WTC11 (cell line): Measurements from ENCODE around the gene FAM3C. TPM values are rescaled to one million over a fixed set of nuclear protein-coding genes. Genes with fewer than 3 reads are reported as not detected.

Source experiments
- ATAC-seq: fragments of 200-7000 bp; cut with Tn5 transposase; 2 replicates; pipeline ENCODE4 v1.10.0; 2021; ENCODE audit warnings: mild to moderate bottlenecking, moderate library complexity
- CTCF ChIA-PET: fragments of 300-600 bp; sonication (Branson Sonifier 250); formaldehyde crosslinking; loops from one replicate; lab custom pipeline; 2021; ENCODE audit warnings: antibody characterized with exemption; lab: Charles Lee
- POLR2A ChIA-PET: fragments of 350-600 bp; sonication (Branson Sonifier 250); formaldehyde crosslinking; loops from one replicate; lab custom pipeline; 2021; ENCODE audit warnings: antibody characterized with exemption; lab: Charles Lee
- DNase-seq: peaks from one replicate; pipeline ENCODE4 v3.0.0; 2021; ENCODE audit warnings: low spot score
- H3K27ac Mint-ChIP-seq: 2 replicates; pipeline ENCODE4 v1.8.0; 2021; ENCODE audit warnings: mixed read lengths
- H3K27me3 Mint-ChIP-seq: 2 replicates; pipeline ENCODE4 v1.8.0; 2021; ENCODE audit warnings: low read depth, mild to moderate bottlenecking, moderate library complexity, mixed read lengths
- H3K36me3 Mint-ChIP-seq: 2 replicates; pipeline ENCODE4 v1.8.0; 2021; ENCODE audit warnings: mixed read lengths
- H3K4me1 Mint-ChIP-seq: 2 replicates; pipeline ENCODE4 v1.8.0; 2022; ENCODE audit warnings: mixed read lengths
- H3K4me3 Mint-ChIP-seq: 2 replicates; pipeline ENCODE4 v1.8.0; 2021; ENCODE audit warnings: mild to moderate bottlenecking, moderate library complexity, mixed read lengths
- H3K9me3 Mint-ChIP-seq: 2 replicates; pipeline ENCODE4 v1.8.0; 2021; ENCODE audit warnings: mixed read lengths
- GABPB1 ChIP-seq: sonication (generic); formaldehyde crosslinking; IDR thresholded peaks from 2 replicates; pipeline ENCODE4 v1.8.1; 2023; ENCODE audit warnings: mild to moderate bottlenecking, missing genetic modification reagents
- NFATC4 ChIP-seq: fragments of 250-450 bp; sonication (Bioruptor Pico); IDR thresholded peaks from 2 replicates; pipeline ENCODE4 v1.9.0; 2021; ENCODE audit warnings: mild to moderate bottlenecking
- NR3C1 ChIP-seq: sonication (generic); formaldehyde crosslinking; conservative IDR thresholded peaks from 2 replicates; pipeline ENCODE4 v1.8.1; 2023; ENCODE audit warnings: low read depth, mild to moderate bottlenecking, missing genetic modification reagents
- RELA ChIP-seq: sonication (generic); formaldehyde crosslinking; IDR thresholded peaks from 2 replicates; pipeline ENCODE4 v1.8.1; 2022; ENCODE audit warnings: missing genetic modification reagents, mild to moderate bottlenecking, borderline replicate concordance
- SMAD3 ChIP-seq: sonication (generic); formaldehyde crosslinking; IDR thresholded peaks from 2 replicates; pipeline ENCODE4 v1.8.0; 2022; ENCODE audit warnings: missing genetic modification reagents, mild to moderate bottlenecking, borderline replicate concordance
- TEAD1 ChIP-seq: sonication (generic); formaldehyde crosslinking; IDR thresholded peaks from 2 replicates; pipeline ENCODE4 v1.8.0; 2022; ENCODE audit warnings: mild to moderate bottlenecking, missing genetic modification reagents
- ZNF138 ChIP-seq: sonication (generic); formaldehyde crosslinking; conservative IDR thresholded peaks from 2 replicates; pipeline ENCODE4 v1.8.1; 2022; ENCODE audit warnings: mild to moderate bottlenecking, moderate library complexity, missing genetic modification reagents
- ZNF219 ChIP-seq: sonication (generic); formaldehyde crosslinking; IDR thresholded peaks from 2 replicates; pipeline ENCODE4 v1.8.0; 2023; ENCODE audit warnings: missing genetic modification reagents, mild to moderate bottlenecking, borderline replicate concordance
- total RNA-seq: library from RNA; stranded (reverse); gene quantifications from 3 replicates; pipeline ENCODE4 v1.2.3, GENCODE V29; 2021
- TF ChIP-seq, protein P1 (sequence below): fragments of 250-450 bp; sonication (Bioruptor Pico); IDR thresholded peaks from 2 replicates; pipeline ENCODE4 v1.9.0; 2021; ENCODE audit warnings: mild to moderate bottlenecking
- TF ChIP-seq, protein P2 (sequence below): sonication (generic); formaldehyde crosslinking; IDR thresholded peaks from 2 replicates; pipeline ENCODE4 v1.8.1; 2023; ENCODE audit warnings: mild to moderate bottlenecking, missing genetic modification reagents, borderline replicate concordance
- TF ChIP-seq, protein P3 (sequence below): sonication (generic); formaldehyde crosslinking; IDR thresholded peaks from 2 replicates; pipeline ENCODE4 v1.8.0; 2022; ENCODE audit warnings: missing genetic modification reagents
- TF ChIP-seq, protein P4 (sequence below): sonication (generic); formaldehyde crosslinking; IDR thresholded peaks from 2 replicates; pipeline ENCODE4 v1.8.1; 2023; ENCODE audit warnings: mild to moderate bottlenecking, missing genetic modification reagents, moderate library complexity
- TF ChIP-seq, protein P5 (sequence below): sonication (generic); formaldehyde crosslinking; IDR thresholded peaks from 2 replicates; pipeline ENCODE4 v1.8.0; 2023; ENCODE audit warnings: missing genetic modification reagents
- TF ChIP-seq, protein P6 (sequence below): sonication (generic); formaldehyde crosslinking; IDR thresholded peaks from 2 replicates; pipeline ENCODE4 v1.8.1; 2022; ENCODE audit warnings: mild to moderate bottlenecking, moderate library complexity, missing genetic modification reagents
- TF ChIP-seq, protein P7 (sequence below): sonication (generic); formaldehyde crosslinking; IDR thresholded peaks from 2 replicates; pipeline ENCODE4 v1.8.0; 2022; ENCODE audit warnings: mild to moderate bottlenecking, missing genetic modification reagents
- TF ChIP-seq, protein P8 (sequence below): fragments of 250-450 bp; sonication (Bioruptor Pico); IDR thresholded peaks from 2 replicates; pipeline ENCODE4 v1.9.0; 2021; ENCODE audit warnings: moderate library complexity, mild to moderate bottlenecking, inconsistent platforms, borderline replicate concordance

FAM3C gene
- total RNA-seq, 1 experiment from 2014 or later = 65.7 TPM

DNA sequence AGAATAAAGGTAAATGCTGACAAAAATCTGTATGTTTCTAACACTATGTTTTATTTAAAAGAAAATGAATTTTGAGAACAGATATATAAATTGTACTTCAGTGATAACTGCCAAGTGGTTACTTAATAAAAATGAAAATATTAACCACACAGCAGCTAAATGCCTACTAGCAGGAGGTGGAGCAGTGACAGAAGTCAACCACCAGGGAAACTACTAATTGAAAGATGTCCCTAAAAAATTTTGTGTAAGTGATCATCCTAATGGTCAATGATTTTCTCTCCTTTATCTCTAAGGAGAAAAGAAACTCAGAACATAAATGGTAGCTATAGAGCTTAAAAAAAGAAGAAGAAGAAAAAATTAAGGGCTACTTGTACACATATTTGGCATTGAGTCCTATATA lies 44.4 kb downstream of the FAM3C start:
- no peak overlapping the region for H3K4me3 Mint-ChIP-seq
- ATAC-seq (no peak), DNase-seq (no peak)
- ChIA-PET POLR2A (no interaction called here), CTCF (interaction anchor here (0.7 to 1.4 kb wide), 5 partner anchors 13 to 643 kb away, joined by 3 to 5 read pairs (median 3); partner anchors contain the start of gene FAM3C)
- no peaks in the 10 kb centered on the region for H3K4me1 Mint-ChIP-seq
- no peaks in the 10 kb centered on the region for H3K27me3 Mint-ChIP-seq
- H3K36me3 Mint-ChIP-seq = peaks cover 27% of the 10 kb centered on the region
- no peaks in the 10 kb centered on the region for H3K9me3 Mint-ChIP-seq
- TF ChIP-seq ZNF219 (CRISPR knock-in tag) = no peak
- no peak for TF ChIP-seq GABPB1 (CRISPR knock-in tag)
- TF ChIP-seq, protein P1, sequence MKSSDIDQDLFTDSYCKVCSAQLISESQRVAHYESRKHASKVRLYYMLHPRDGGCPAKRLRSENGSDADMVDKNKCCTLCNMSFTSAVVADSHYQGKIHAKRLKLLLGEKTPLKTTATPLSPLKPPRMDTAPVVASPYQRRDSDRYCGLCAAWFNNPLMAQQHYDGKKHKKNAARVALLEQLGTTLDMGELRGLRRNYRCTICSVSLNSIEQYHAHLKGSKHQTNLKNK = no peak
- TF ChIP-seq, protein P2, sequence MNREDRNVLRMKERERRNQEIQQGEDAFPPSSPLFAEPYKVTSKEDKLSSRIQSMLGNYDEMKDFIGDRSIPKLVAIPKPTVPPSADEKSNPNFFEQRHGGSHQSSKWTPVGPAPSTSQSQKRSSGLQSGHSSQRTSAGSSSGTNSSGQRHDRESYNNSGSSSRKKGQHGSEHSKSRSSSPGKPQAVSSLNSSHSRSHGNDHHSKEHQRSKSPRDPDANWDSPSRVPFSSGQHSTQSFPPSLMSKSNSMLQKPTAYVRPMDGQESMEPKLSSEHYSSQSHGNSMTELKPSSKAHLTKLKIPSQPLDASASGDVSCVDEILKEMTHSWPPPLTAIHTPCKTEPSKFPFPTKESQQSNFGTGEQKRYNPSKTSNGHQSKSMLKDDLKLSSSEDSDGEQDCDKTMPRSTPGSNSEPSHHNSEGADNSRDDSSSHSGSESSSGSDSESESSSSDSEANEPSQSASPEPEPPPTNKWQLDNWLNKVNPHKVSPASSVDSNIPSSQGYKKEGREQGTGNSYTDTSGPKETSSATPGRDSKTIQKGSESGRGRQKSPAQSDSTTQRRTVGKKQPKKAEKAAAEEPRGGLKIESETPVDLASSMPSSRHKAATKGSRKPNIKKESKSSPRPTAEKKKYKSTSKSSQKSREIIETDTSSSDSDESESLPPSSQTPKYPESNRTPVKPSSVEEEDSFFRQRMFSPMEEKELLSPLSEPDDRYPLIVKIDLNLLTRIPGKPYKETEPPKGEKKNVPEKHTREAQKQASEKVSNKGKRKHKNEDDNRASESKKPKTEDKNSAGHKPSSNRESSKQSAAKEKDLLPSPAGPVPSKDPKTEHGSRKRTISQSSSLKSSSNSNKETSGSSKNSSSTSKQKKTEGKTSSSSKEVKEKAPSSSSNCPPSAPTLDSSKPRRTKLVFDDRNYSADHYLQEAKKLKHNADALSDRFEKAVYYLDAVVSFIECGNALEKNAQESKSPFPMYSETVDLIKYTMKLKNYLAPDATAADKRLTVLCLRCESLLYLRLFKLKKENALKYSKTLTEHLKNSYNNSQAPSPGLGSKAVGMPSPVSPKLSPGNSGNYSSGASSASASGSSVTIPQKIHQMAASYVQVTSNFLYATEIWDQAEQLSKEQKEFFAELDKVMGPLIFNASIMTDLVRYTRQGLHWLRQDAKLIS (CRISPR knock-in tag) = no peak
- TF ChIP-seq SMAD3 (CRISPR knock-in tag) = no peak
- no peak for TF ChIP-seq RELA
- no peak for TF ChIP-seq NR3C1 (CRISPR knock-in tag)
- TF ChIP-seq, all 79 proteins: peak for 0
- no peak overlapping the region for H3K27ac Mint-ChIP-seq

DNA sequence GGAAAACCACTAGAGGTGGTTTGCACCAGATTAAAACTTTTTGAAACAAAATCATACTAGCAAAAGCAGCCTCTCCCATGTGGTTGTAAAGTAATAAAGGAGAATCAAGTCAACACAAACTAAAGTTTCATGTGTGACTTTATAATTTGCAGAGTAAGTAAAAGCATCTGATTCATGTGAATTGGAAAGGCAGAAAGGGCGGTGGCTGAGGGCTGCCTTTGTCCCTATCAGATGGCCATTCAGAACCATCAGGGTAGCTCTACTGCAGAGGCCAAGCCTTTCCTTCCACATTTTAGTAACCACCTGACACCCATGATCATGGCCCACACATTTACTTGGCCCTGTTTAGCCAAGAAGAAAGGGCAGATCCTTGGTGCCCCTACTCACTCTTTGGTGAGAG lies 51.6 kb downstream of the FAM3C start:
- ChIA-PET CTCF (no interaction called here), POLR2A (no interaction called here)
- no peak for DNase-seq
- Mint-ChIP-seq H3K36me3 (peaks cover 11% of the 10 kb centered on the region; the same call in 1 of the 2 replicates), H3K4me1 (no peaks in the 10 kb centered on the region), H3K4me3 (no peak overlapping the region), H3K27me3 (no peaks in the 10 kb centered on the region), H3K27ac (no peak overlapping the region), H3K9me3 (no peaks in the 10 kb centered on the region)
- peak; percentile 50; the same call in 1 of the 2 replicates for ATAC-seq
- TF ChIP-seq TEAD1 = no peak
- TF ChIP-seq, protein P3, sequence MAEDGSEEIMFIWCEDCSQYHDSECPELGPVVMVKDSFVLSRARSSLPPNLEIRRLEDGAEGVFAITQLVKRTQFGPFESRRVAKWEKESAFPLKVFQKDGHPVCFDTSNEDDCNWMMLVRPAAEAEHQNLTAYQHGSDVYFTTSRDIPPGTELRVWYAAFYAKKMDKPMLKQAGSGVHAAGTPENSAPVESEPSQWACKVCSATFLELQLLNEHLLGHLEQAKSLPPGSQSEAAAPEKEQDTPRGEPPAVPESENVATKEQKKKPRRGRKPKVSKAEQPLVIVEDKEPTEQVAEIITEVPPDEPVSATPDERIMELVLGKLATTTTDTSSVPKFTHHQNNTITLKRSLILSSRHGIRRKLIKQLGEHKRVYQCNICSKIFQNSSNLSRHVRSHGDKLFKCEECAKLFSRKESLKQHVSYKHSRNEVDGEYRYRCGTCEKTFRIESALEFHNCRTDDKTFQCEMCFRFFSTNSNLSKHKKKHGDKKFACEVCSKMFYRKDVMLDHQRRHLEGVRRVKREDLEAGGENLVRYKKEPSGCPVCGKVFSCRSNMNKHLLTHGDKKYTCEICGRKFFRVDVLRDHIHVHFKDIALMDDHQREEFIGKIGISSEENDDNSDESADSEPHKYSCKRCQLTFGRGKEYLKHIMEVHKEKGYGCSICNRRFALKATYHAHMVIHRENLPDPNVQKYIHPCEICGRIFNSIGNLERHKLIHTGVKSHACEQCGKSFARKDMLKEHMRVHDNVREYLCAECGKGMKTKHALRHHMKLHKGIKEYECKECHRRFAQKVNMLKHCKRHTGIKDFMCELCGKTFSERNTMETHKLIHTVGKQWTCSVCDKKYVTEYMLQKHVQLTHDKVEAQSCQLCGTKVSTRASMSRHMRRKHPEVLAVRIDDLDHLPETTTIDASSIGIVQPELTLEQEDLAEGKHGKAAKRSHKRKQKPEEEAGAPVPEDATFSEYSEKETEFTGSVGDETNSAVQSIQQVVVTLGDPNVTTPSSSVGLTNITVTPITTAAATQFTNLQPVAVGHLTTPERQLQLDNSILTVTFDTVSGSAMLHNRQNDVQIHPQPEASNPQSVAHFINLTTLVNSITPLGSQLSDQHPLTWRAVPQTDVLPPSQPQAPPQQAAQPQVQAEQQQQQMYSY (CRISPR knock-in tag) = no peak
- TF ChIP-seq, protein P4, sequence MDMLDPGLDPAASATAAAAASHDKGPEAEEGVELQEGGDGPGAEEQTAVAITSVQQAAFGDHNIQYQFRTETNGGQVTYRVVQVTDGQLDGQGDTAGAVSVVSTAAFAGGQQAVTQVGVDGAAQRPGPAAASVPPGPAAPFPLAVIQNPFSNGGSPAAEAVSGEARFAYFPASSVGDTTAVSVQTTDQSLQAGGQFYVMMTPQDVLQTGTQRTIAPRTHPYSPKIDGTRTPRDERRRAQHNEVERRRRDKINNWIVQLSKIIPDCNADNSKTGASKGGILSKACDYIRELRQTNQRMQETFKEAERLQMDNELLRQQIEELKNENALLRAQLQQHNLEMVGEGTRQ (CRISPR knock-in tag) = no peak
- TF ChIP-seq, protein P5, sequence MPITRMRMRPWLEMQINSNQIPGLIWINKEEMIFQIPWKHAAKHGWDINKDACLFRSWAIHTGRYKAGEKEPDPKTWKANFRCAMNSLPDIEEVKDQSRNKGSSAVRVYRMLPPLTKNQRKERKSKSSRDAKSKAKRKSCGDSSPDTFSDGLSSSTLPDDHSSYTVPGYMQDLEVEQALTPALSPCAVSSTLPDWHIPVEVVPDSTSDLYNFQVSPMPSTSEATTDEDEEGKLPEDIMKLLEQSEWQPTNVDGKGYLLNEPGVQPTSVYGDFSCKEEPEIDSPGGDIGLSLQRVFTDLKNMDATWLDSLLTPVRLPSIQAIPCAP = no peak
- TF ChIP-seq ZNF138 = no peak
- TF ChIP-seq, protein P6, sequence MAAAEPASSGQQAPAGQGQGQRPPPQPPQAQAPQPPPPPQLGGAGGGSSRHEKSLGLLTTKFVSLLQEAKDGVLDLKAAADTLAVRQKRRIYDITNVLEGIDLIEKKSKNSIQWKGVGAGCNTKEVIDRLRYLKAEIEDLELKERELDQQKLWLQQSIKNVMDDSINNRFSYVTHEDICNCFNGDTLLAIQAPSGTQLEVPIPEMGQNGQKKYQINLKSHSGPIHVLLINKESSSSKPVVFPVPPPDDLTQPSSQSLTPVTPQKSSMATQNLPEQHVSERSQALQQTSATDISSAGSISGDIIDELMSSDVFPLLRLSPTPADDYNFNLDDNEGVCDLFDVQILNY (CRISPR knock-in tag) = no peak
- TF ChIP-seq, protein P7, sequence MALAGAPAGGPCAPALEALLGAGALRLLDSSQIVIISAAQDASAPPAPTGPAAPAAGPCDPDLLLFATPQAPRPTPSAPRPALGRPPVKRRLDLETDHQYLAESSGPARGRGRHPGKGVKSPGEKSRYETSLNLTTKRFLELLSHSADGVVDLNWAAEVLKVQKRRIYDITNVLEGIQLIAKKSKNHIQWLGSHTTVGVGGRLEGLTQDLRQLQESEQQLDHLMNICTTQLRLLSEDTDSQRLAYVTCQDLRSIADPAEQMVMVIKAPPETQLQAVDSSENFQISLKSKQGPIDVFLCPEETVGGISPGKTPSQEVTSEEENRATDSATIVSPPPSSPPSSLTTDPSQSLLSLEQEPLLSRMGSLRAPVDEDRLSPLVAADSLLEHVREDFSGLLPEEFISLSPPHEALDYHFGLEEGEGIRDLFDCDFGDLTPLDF (CRISPR knock-in tag) = no peak
- TF ChIP-seq, protein P8, sequence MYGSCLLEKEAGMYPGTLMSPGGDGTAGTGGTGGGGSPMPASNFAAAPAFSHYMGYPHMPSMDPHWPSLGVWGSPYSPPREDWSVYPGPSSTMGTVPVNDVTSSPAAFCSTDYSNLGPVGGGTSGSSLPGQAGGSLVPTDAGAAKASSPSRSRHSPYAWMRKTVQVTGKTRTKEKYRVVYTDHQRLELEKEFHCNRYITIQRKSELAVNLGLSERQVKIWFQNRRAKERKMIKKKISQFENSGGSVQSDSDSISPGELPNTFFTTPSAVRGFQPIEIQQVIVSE (CRISPR knock-in tag) = no peak
- TF ChIP-seq NFATC4 = no peak
